Duodenal mucosa (tissue), 2 donors: ENCODE data around the gene SMIM35.
A peak's percentile ranks its signal among the peaks of the same experiment; 100 is the strongest.

Source experiments
- H3K27ac ChIP-seq: one replicate; pipeline ENCODE4 v1.7.0; 2013; ENCODE audit warnings: low read depth, low read length
- H3K27me3 ChIP-seq, 2 donors: one replicate each; pipeline ENCODE4 v1.7.0; 2013; ENCODE audit warnings: low read length in 2 of 2, control low read depth in 1 of 2; ENCODE audit not compliant: insufficient read depth in 2 of 2, control insufficient read depth in 1 of 2
- H3K36me3 ChIP-seq, 2 donors: one replicate each; pipeline ENCODE4 v1.7.0; 2013; ENCODE audit warnings: low read length in 2 of 2, control low read depth in 1 of 2; ENCODE audit not compliant: insufficient read depth in 2 of 2, control insufficient read depth in 1 of 2
- H3K4me1 ChIP-seq, 2 donors: one replicate each; pipeline ENCODE4 v1.7.0; 2013; ENCODE audit warnings: low read length in 2 of 2, control low read depth in 1 of 2; ENCODE audit not compliant: insufficient read depth in 2 of 2, control insufficient read depth in 1 of 2
- H3K4me3 ChIP-seq, 2 donors: one replicate each; pipeline ENCODE4 v1.7.0; 2013; ENCODE audit warnings: low read length in 2 of 2, low read depth in 1 of 2
- H3K9ac ChIP-seq, 2 donors: one replicate each; pipeline ENCODE4 v1.7.0; 2013; ENCODE audit warnings: low read length in 2 of 2, low read depth in 1 of 2
- H3K9me3 ChIP-seq, 2 donors: one replicate each; pipeline ENCODE4 v1.7.0; 2013; ENCODE audit warnings: low read length in 2 of 2, control low read depth in 1 of 2; ENCODE audit not compliant: control insufficient read depth in 1 of 2

Gene SMIM35

GRCh38 chr11:117997823-117998579, 88.8 kb downstream of the SMIM35 start:
- no peak overlapping the region for H3K4me3 ChIP-seq
- peaks cover 4 to 33% of the 10 kb centered on the region in 2 donors for H3K36me3 ChIP-seq
- H3K9ac ChIP-seq: no peak overlapping the region
- H3K27ac ChIP-seq: no peak overlapping the region
- no peaks in the 10 kb centered on the region for H3K27me3 ChIP-seq
- no peaks in the 10 kb centered on the region for H3K9me3 ChIP-seq
- peaks cover 29 to 42% of the 10 kb centered on the region in 2 donors for H3K4me1 ChIP-seq

GRCh38 chr11:117997406-117997805, 89.4 kb downstream of the SMIM35 start:
- Histone ChIP-seq H3K4me3 (no peak overlapping the region), H3K9me3 (no peaks in the 10 kb centered on the region), H3K36me3 (peaks cover 4 to 33% of the 10 kb centered on the region in 2 donors), H3K9ac (no peak overlapping the region), H3K27me3 (no peaks in the 10 kb centered on the region), H3K4me1 (peaks cover 29 to 42% of the 10 kb centered on the region in 2 donors), H3K27ac (no peak overlapping the region)

- Histone ChIP-seq H3K9me3 (no peaks in the 10 kb centered on the region), H3K36me3 (peaks cover 4 to 33% of the 10 kb centered on the region in 2 donors), H3K4me1 (peaks cover 20 to 33% of the 10 kb centered on the region in 2 donors), H3K4me3 (no peak overlapping the region), H3K9ac (no peak overlapping the region), H3K27ac (no peak overlapping the region), H3K27me3 (no peaks in the 10 kb centered on the region)
Observed at GRCh38 chr11:117996058-117996457, 90.7 kb downstream of the SMIM35 start.

- Histone ChIP-seq H3K36me3 (peaks cover 4 to 33% of the 10 kb centered on the region in 2 donors), H3K27ac (no peak overlapping the region), H3K9ac (no peak overlapping the region), H3K4me3 (no peak overlapping the region), H3K4me1 (peaks cover 19 to 27% of the 10 kb centered on the region in 2 donors), H3K27me3 (no peaks in the 10 kb centered on the region), H3K9me3 (no peaks in the 10 kb centered on the region)
Observed at GRCh38 chr11:117995472-117995871, 91.3 kb downstream of the SMIM35 start.

- Histone ChIP-seq H3K36me3 (peaks cover 4 to 35% of the 10 kb centered on the region in 2 donors), H3K27ac (no peak overlapping the region)
Observed at GRCh38 chr11:117993988-117994745, 92.6 kb downstream of the SMIM35 start.

GRCh38 chr11:117992620-117993019, 94.1 kb downstream of the SMIM35 start:
- Histone ChIP-seq H3K4me3 (no peak overlapping the region), H3K9ac (no peak overlapping the region), H3K27ac (no peak overlapping the region)

More at GRCh38 chr11:117993988-117994745, 92.6 kb downstream of the SMIM35 start:
- H3K9ac ChIP-seq: no peak overlapping the region
- H3K4me3 ChIP-seq: no peak overlapping the region
- H3K27me3 ChIP-seq: no peaks in the 10 kb centered on the region
- peaks cover 23 to 24% of the 10 kb centered on the region in 2 donors for H3K4me1 ChIP-seq
- H3K9me3 ChIP-seq: no peaks in the 10 kb centered on the region

GRCh38 chr11:117992136-117992535, 94.6 kb downstream of the SMIM35 start:
- no peak overlapping the region for H3K27ac ChIP-seq
- H3K9me3 ChIP-seq: no peaks in the 10 kb centered on the region
- H3K27me3 ChIP-seq: peaks cover 5 to 9% of the 10 kb centered on the region in 2 donors
- H3K4me3 ChIP-seq: peak overlapping the region in 1 of 2 donors; percentile 19
- H3K9ac ChIP-seq: no peak overlapping the region
- peaks cover 1 to 22% of the 10 kb centered on the region in 2 donors for H3K36me3 ChIP-seq
- peaks cover 24% of the 10 kb centered on the region in 2 donors for H3K4me1 ChIP-seq

More at GRCh38 chr11:117992620-117993019, 94.1 kb downstream of the SMIM35 start:
- H3K4me1 ChIP-seq: peaks cover 24% of the 10 kb centered on the region in 2 donors
- H3K9me3 ChIP-seq: no peaks in the 10 kb centered on the region
- H3K36me3 ChIP-seq: peaks cover 4 to 27% of the 10 kb centered on the region in 2 donors
- H3K27me3 ChIP-seq: peaks cover 4 to 5% of the 10 kb centered on the region in 2 donors

GRCh38 chr11:117989351-117990102, 97.2 kb downstream of the SMIM35 start:
- H3K9ac ChIP-seq: peak overlapping the region; percentile 0 to 40
- H3K27me3 ChIP-seq: peaks cover 5 to 9% of the 10 kb centered on the region in 2 donors
- H3K4me3 ChIP-seq: peak overlapping the region; percentile 49 to 74
- H3K9me3 ChIP-seq: no peaks in the 10 kb centered on the region
- H3K27ac ChIP-seq: peak overlapping the region; percentile 26
- peaks cover 0 to 8% of the 10 kb centered on the region in 2 donors for H3K36me3 ChIP-seq
- peaks cover 23 to 34% of the 10 kb centered on the region in 2 donors for H3K4me1 ChIP-seq

- H3K27me3 ChIP-seq: peaks cover 5 to 9% of the 10 kb centered on the region in 2 donors
- no peaks in the 10 kb centered on the region for H3K9me3 ChIP-seq
- H3K4me3 ChIP-seq: peak overlapping the region; percentile 74 to 79
- peak overlapping the region; percentile 73 to 81 for H3K9ac ChIP-seq
- peaks cover 1 to 19% of the 10 kb centered on the region in 2 donors for H3K4me1 ChIP-seq
- peaks cover 0 to 3% of the 10 kb centered on the region in 2 donors for H3K36me3 ChIP-seq
- H3K27ac ChIP-seq: peak overlapping the region; percentile 60
Observed at GRCh38 chr11:117986981-117987574, 99.7 kb downstream of the SMIM35 start.
